ENCODE results near the gene STAC3.

STAC3 gene

GRCh38 chr12:57263096-57263495 is 12.1 kb upstream of the STAC3 start:
- TF ChIP-seq, protein P1, sequence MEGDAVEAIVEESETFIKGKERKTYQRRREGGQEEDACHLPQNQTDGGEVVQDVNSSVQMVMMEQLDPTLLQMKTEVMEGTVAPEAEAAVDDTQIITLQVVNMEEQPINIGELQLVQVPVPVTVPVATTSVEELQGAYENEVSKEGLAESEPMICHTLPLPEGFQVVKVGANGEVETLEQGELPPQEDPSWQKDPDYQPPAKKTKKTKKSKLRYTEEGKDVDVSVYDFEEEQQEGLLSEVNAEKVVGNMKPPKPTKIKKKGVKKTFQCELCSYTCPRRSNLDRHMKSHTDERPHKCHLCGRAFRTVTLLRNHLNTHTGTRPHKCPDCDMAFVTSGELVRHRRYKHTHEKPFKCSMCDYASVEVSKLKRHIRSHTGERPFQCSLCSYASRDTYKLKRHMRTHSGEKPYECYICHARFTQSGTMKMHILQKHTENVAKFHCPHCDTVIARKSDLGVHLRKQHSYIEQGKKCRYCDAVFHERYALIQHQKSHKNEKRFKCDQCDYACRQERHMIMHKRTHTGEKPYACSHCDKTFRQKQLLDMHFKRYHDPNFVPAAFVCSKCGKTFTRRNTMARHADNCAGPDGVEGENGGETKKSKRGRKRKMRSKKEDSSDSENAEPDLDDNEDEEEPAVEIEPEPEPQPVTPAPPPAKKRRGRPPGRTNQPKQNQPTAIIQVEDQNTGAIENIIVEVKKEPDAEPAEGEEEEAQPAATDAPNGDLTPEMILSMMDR (IDR thresholded peaks at IDR 0.05; ENCODE audit: control insufficient read depth, extremely low read depth, insufficient read depth): no peak
- no peak overlapping the region for H3K4me3 ChIP-seq (ENCODE audit: low read depth, low read length)
- no peak for DNase-seq (ENCODE audit: low read depth)

GRCh38 chr12:57262126-57262822 is 11.3 kb upstream of the STAC3 start:
- DNase-seq (ENCODE audit: low read depth): no peak
- no peak overlapping the region for H3K4me3 ChIP-seq (ENCODE audit: low read depth, low read length)
- TF ChIP-seq, protein P1 (IDR thresholded peaks at IDR 0.05; ENCODE audit: control insufficient read depth, extremely low read depth, insufficient read depth): no peak

- no peak overlapping the region for H3K4me3 ChIP-seq (ENCODE audit: low read depth, low read length)
- no peak for DNase-seq (ENCODE audit: low read depth)
- TF ChIP-seq, protein P1 (IDR thresholded peaks at IDR 0.05; ENCODE audit: control insufficient read depth, extremely low read depth, insufficient read depth): no peak
Measured at GRCh38 chr12:57261428-57261865, 10.5 kb upstream of the STAC3 start.

- TF ChIP-seq, protein P1 (IDR thresholded peaks at IDR 0.05; ENCODE audit: control insufficient read depth, extremely low read depth, insufficient read depth): no peak
Measured at GRCh38 chr12:57260366-57260765, 9.4 kb upstream of the STAC3 start.

GRCh38 chr12:57258977-57259970 is 8.3 kb upstream of the STAC3 start:
- H3K4me3 ChIP-seq (ENCODE audit: low read depth, low read length): no peak overlapping the region
- DNase-seq (ENCODE audit: low read depth): no peak
- TF ChIP-seq, protein P1 (IDR thresholded peaks at IDR 0.05; ENCODE audit: control insufficient read depth, extremely low read depth, insufficient read depth): no peak

More at GRCh38 chr12:57260366-57260765, 9.4 kb upstream of the STAC3 start:
- no peak for DNase-seq (ENCODE audit: low read depth)
- no peak overlapping the region for H3K4me3 ChIP-seq (ENCODE audit: low read depth, low read length)

DNA sequence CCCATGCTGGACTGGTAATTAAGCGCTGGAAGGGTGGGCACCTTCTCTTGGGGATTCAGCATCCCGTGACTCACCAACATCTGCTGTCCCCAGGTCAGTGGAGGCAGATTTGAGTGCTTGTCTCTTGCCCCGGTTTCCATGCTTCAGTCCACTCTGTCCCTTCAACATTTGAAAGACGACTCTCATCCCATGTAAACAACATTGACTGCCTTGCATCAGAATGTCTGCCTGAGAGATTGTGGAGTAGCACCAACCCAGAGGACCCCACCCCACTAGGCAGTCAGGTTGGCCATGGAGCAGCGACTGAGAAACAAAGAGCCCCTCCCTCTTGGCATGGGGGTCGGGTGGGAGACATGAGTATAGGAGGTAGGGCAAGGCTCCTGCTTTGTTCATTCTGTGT is 4.9 kb upstream of the STAC3 start:
- H3K4me3 ChIP-seq (ENCODE audit: low read depth, low read length): no peak overlapping the region
- DNase-seq (ENCODE audit: low read depth): no peak
- TF ChIP-seq, protein P1 (IDR thresholded peaks at IDR 0.05; ENCODE audit: control insufficient read depth, extremely low read depth, insufficient read depth): no peak
